CD4-positive, alpha-beta T cell (primary cell): Measurements from ENCODE around the gene ETFA. TPM values are rescaled to one million over a fixed set of nuclear protein-coding genes. Genes with fewer than 3 reads are reported as not detected.

ENCODE experiments used
- ATAC-seq: fragments of 200-7000 bp; cut with Tn5 transposase; one replicate; pipeline ENCODE4 v1.10.0; 2022; ENCODE audit warnings: mild to moderate bottlenecking; ENCODE audit not compliant: poor library complexity
- CTCF ChIA-PET: fragments of 350-600 bp; sonication (Branson Sonifier 250); formaldehyde crosslinking; loops from one replicate; lab custom pipeline; 2021; ENCODE audit warnings: antibody characterized with exemption, inconsistent platforms; lab: Charles Lee
- POLR2A ChIA-PET: fragments of 350-600 bp; sonication (Branson Sonifier 250); formaldehyde crosslinking; loops from one replicate; lab custom pipeline; 2021; ENCODE audit warnings: antibody characterized with exemption, inconsistent platforms; lab: Charles Lee
- DNase-seq, 14 experiments: peaks; one replicate each; pipeline ENCODE4 v3.0.0-alpha.2; 2013 to 2020; ENCODE audit warnings: mixed read lengths in 2 of 14
- H3K27ac ChIP-seq, 2 donors: one replicate each; pipeline versions ENCODE4 v1.5.1 to v1.7.0; 2013; ENCODE audit warnings: low read length in 2 of 2, low read depth in 1 of 2, mild to moderate bottlenecking in 1 of 2
- H3K27me3 ChIP-seq, 2 experiments: 1 replicate in 1 of 2; 2 replicates in 1 of 2; pipeline versions ENCODE4 v1.6.1 to v1.7.0; 2013; ENCODE audit warnings: low read length in 2 of 2, control low read depth in 1 of 2, mild to moderate bottlenecking in 1 of 2, moderate library complexity in 1 of 2; ENCODE audit not compliant: insufficient read depth in 2 of 2, control insufficient read depth in 1 of 2
- H3K36me3 ChIP-seq: one replicate; pipeline ENCODE4 v1.6.1; 2013; ENCODE audit warnings: low read length, control low read depth; ENCODE audit not compliant: insufficient read depth
- H3K4me1 ChIP-seq: one replicate; pipeline ENCODE4 v1.6.1; 2013; ENCODE audit warnings: low read length, control low read depth; ENCODE audit not compliant: insufficient read depth
- H3K4me3 ChIP-seq: one replicate; pipeline ENCODE4 v1.5.1; 2013; ENCODE audit warnings: mild to moderate bottlenecking, low read length, moderate library complexity
- H3K9me3 ChIP-seq, 2 experiments: 1 replicate in 1 of 2; 2 replicates in 1 of 2; pipeline versions ENCODE4 v1.6.1 to v1.7.0; 2013; ENCODE audit warnings: low read length in 2 of 2, mild to moderate bottlenecking in 2 of 2, control low read depth in 1 of 2, moderate library complexity in 1 of 2; ENCODE audit not compliant: control insufficient read depth in 1 of 2, insufficient read depth in 1 of 2
- H3K27ac Mint-ChIP-seq: one replicate; pipeline ENCODE4 v1.8.0; 2020; ENCODE audit warnings: mixed read lengths
- H3K27me3 Mint-ChIP-seq: one replicate; pipeline ENCODE4 v1.8.0; 2021; ENCODE audit warnings: mixed read lengths
- H3K36me3 Mint-ChIP-seq: one replicate; pipeline ENCODE4 v1.8.0; 2021; ENCODE audit warnings: low read depth, mixed read lengths
- H3K4me1 Mint-ChIP-seq: one replicate; pipeline ENCODE4 v1.8.0; 2021; ENCODE audit warnings: low read depth, mixed read lengths
- H3K4me3 Mint-ChIP-seq: one replicate; pipeline ENCODE4 v1.8.0; 2020; ENCODE audit warnings: mild to moderate bottlenecking, mixed read lengths
- H3K9me3 Mint-ChIP-seq: one replicate; pipeline ENCODE4 v1.8.0; 2020; ENCODE audit warnings: mixed read lengths
- CTCF ChIP-seq: fragments of 200-600 bp; IDR thresholded peaks from one replicate; pipeline ENCODE4 v1.8.0; 2022; ENCODE audit warnings: antibody characterized with exemption, mild to moderate bottlenecking
- intact Hi-C, 2 experiments: fragments of 100-400 bp; cut with DNase I in 1 of 2; cut with micrococcal nuclease in 1 of 2; formaldehyde crosslinking; loops; one replicate each; pipeline versions ENCODE4 v1.15.1 to v1.9.0; 2023 to 2025; cut with DNase I, micrococcal nuclease
- total RNA-seq, 174 experiments: library from RNA in 2 of 174; stranded (reverse) in 2 of 174; gene quantifications; one replicate each; pipeline ENCODE4 v1.2.3 and lab custom pipeline; 2021 to 2026

Gene ETFA
- total RNA-seq, 2 experiments from 2014 or later, result 11.4 to 15.2 TPM

DNA sequence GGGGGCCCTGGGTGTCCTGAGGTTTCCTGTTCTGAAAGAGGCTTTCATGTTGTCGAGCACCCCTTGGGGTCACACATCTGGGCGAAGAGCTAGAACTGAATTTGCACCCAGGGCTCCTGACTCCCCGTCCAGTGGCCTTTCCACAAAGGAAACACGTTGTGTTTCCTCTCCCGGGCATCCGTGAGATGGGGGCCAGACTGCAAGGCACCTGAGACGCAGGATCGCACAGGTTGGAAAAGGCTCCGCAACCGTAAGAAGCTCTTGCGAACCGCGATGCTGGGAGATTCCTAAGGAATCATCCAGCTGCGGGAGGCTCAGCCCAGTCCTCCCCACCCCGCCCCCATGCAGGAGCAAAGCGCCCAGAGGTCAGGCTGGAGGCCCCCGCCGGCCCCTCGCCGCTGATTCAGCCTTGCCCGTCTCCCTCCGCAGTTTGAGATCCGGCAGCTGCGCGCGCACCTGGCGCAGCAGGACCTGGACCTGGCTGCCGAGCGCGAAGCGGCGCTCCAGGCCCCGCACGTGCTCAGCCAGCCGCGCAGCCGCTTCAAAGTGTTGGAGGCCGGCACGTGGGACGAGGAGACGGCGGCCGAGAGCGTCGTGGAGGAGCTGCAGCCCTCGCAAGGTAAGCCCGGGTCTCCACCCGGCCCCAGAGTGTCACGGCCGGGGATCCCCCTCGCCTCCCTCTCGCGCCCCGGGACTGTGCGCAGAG is 119.6 kb downstream of the ETFA start:
- POLR2A ChIA-PET, result no interaction called here
- Histone ChIP-seq H3K4me1 (peaks cover 13% of the 10 kb centered on the region), H3K27me3 (peaks cover 28% of the 10 kb centered on the region in 2 experiments), H3K9me3 (no peaks in the 10 kb centered on the region), H3K36me3 (no peaks in the 10 kb centered on the region), H3K27ac (no peak overlapping the region), H3K4me3 (no peak overlapping the region)
- Mint-ChIP-seq H3K27ac (no peak overlapping the region), H3K27me3 (peaks cover 41% of the 10 kb centered on the region), H3K4me3 (no peak overlapping the region), H3K36me3 (no peaks in the 10 kb centered on the region), H3K4me1 (peaks cover 7% of the 10 kb centered on the region), H3K9me3 (no peaks in the 10 kb centered on the region)
- no peak for TF ChIP-seq CTCF
- intact Hi-C loops, result loop anchor here in 1 of 2 experiments (2.0 to 5.0 kb wide), 3 partner anchors 649 to 1351 kb away; no protein-coding TSS in a partner anchor
- CTCF ChIA-PET, result interaction anchor here (0.6 kb wide), 1 partner anchor 36 kb away, joined by 3 read pairs; no protein-coding TSS in a partner anchor
- DNase-seq (no peak), ATAC-seq (no peak)

GRCh38 chr15:76190751-76191538 is 120.3 kb downstream of the ETFA start:
- H3K9me3 ChIP-seq, result no peaks in the 10 kb centered on the region
- Mint-ChIP-seq H3K36me3 (no peaks in the 10 kb centered on the region), H3K27me3 (peaks cover 45% of the 10 kb centered on the region), H3K9me3 (no peaks in the 10 kb centered on the region), H3K4me1 (peaks cover 7% of the 10 kb centered on the region), H3K4me3 (no peak overlapping the region), H3K27ac (no peak overlapping the region)
- peak; percentile 91 for TF ChIP-seq CTCF
- peak overlapping the region; percentile 7 for H3K4me3 ChIP-seq
- intact Hi-C loops, result loop anchor here in 1 of 2 experiments (2.0 to 5.0 kb wide), 3 partner anchors 650 to 1351 kb away; no protein-coding TSS in a partner anchor
- ChIA-PET CTCF (interaction anchor here (0.6 kb wide), 1 partner anchor 37 kb away, joined by 3 read pairs; no protein-coding TSS in a partner anchor), POLR2A (no interaction called here)
- H3K27ac ChIP-seq, result no peak overlapping the region
- H3K27me3 ChIP-seq, result peaks cover 28 to 29% of the 10 kb centered on the region in 2 experiments
- H3K4me1 ChIP-seq, result peaks cover 13% of the 10 kb centered on the region
- DNase-seq (peak; percentile 29 to 74 (median 56)), ATAC-seq (peak; percentile 84)
- no peaks in the 10 kb centered on the region for H3K36me3 ChIP-seq

DNA sequence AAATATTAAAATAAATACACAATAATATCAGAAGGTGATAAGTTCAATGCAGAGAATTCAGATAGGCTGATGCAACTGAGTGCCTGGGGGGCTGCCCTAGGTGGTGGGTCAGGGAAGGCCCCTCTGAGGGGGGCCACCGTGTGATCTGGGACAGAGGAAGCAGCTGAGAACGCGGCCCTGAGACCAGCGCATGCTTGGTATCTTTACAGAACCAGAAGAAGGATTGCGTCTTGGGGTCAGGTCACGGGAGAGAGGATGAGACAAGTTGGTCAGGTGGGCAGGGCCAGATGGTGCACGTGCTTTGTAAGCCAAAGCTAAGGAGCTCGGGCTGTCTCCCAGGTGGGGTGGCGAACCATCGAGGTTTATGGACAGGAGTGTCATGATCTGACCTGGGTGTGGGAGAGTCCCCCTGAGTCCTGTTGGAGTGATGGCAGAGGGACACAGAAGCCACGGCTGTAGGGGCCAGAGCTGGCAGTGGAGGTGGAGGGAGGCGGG is 121.2 kb downstream of the ETFA start:
- Mint-ChIP-seq H3K9me3 (no peaks in the 10 kb centered on the region), H3K36me3 (no peaks in the 10 kb centered on the region), H3K4me1 (peaks cover 7% of the 10 kb centered on the region), H3K27me3 (peaks cover 45% of the 10 kb centered on the region), H3K27ac (no peak overlapping the region), H3K4me3 (no peak overlapping the region)
- POLR2A ChIA-PET, result no interaction called here
- TF ChIP-seq CTCF, result no peak
- ATAC-seq (no peak), DNase-seq (no peak)
- Histone ChIP-seq H3K9me3 (no peaks in the 10 kb centered on the region), H3K27ac (no peak overlapping the region), H3K36me3 (no peaks in the 10 kb centered on the region), H3K4me1 (peaks cover 13% of the 10 kb centered on the region), H3K4me3 (no peak overlapping the region), H3K27me3 (peaks cover 28 to 33% of the 10 kb centered on the region in 2 experiments)
- CTCF ChIA-PET, result no interaction called here
- intact Hi-C loops, result loop anchor here in 1 of 2 experiments (2.0 to 5.0 kb wide), 3 partner anchors 651 to 1352 kb away; no protein-coding TSS in a partner anchor
